Nephron (organoid): Measurements from ENCODE around the gene CMTM1.

ENCODE experiments used
- H3K27ac Mint-ChIP-seq, 3 experiments: 2 replicates each; pipeline ENCODE4 v1.8.0; 2020; ENCODE audit warnings: mixed read lengths in 3 of 3, mild to moderate bottlenecking in 2 of 3, moderate library complexity in 1 of 3
- H3K27me3 Mint-ChIP-seq: 2 replicates; pipeline ENCODE4 v1.8.0; 2021; ENCODE audit warnings: low read depth, mild to moderate bottlenecking, moderate library complexity, mixed read lengths
- H3K36me3 Mint-ChIP-seq: 2 replicates; pipeline ENCODE4 v1.8.0; 2020; ENCODE audit warnings: low read depth, mixed read lengths
- H3K4me1 Mint-ChIP-seq: 2 replicates; pipeline ENCODE4 v1.8.0; 2020; ENCODE audit warnings: mixed read lengths
- H3K4me3 Mint-ChIP-seq, 3 experiments: 2 replicates each; pipeline ENCODE4 v1.8.0; 2020; ENCODE audit warnings: mild to moderate bottlenecking in 3 of 3, mixed read lengths in 3 of 3, moderate library complexity in 2 of 3
- H3K9me3 Mint-ChIP-seq: 2 replicates; pipeline ENCODE4 v1.8.0; 2020; ENCODE audit warnings: mixed read lengths
- CTCF ChIP-seq, 3 experiments: fragments of 200-600 bp; sonication (generic); IDR thresholded peaks; one replicate each; pipeline ENCODE4 v1.5.0; 2021; ENCODE audit warnings: antibody characterized with exemption in 3 of 3; ENCODE audit not compliant: unreplicated experiment in 3 of 3

CMTM1 gene

GRCh38 chr16:66580605-66581209 lies 14.5 kb downstream of the CMTM1 start:
- H3K36me3 Mint-ChIP-seq: no peaks in the 10 kb centered on the region
- H3K27ac Mint-ChIP-seq: peak overlapping the region; percentile 72 to 81 (median 80)
- peak overlapping the region in 1 of 3 experiments; percentile 15 for H3K4me3 Mint-ChIP-seq
- peaks cover 34% of the 10 kb centered on the region for H3K4me1 Mint-ChIP-seq
- H3K9me3 Mint-ChIP-seq: no peaks in the 10 kb centered on the region
- no peak for TF ChIP-seq CTCF (IDR thresholded peaks at IDR 0.05; ENCODE audit: unreplicated experiment in 3 of 3)
- H3K27me3 Mint-ChIP-seq: peaks cover 5% of the 10 kb centered on the region

GRCh38 chr16:66581246-66581952 lies 15.2 kb downstream of the CMTM1 start:
- Mint-ChIP-seq H3K9me3 (no peaks in the 10 kb centered on the region), H3K4me1 (peaks cover 36% of the 10 kb centered on the region), H3K27ac (peak overlapping the region; percentile 72 to 81 (median 80)), H3K4me3 (no peak overlapping the region), H3K36me3 (no peaks in the 10 kb centered on the region), H3K27me3 (peaks cover 5% of the 10 kb centered on the region)
- no peak for TF ChIP-seq CTCF (IDR thresholded peaks at IDR 0.05; ENCODE audit: unreplicated experiment in 3 of 3)

GRCh38 chr16:66585481-66586239 lies 19.4 kb downstream of the CMTM1 start:
- Mint-ChIP-seq H3K27ac (peak overlapping the region; percentile 30 to 58 (median 43)), H3K36me3 (no peaks in the 10 kb centered on the region), H3K9me3 (no peaks in the 10 kb centered on the region), H3K4me1 (peaks cover 23% of the 10 kb centered on the region), H3K27me3 (no peaks in the 10 kb centered on the region), H3K4me3 (no peak overlapping the region)
- TF ChIP-seq CTCF (IDR thresholded peaks at IDR 0.05; ENCODE audit: unreplicated experiment in 3 of 3): no peak

GRCh38 chr16:66587881-66588600 lies 21.8 kb downstream of the CMTM1 start:
- Mint-ChIP-seq H3K4me1 (peaks cover 8% of the 10 kb centered on the region), H3K27ac (peak overlapping the region in 1 of 3 experiments; percentile 48), H3K36me3 (no peaks in the 10 kb centered on the region), H3K27me3 (no peaks in the 10 kb centered on the region), H3K4me3 (no peak overlapping the region), H3K9me3 (no peaks in the 10 kb centered on the region)
- no peak for TF ChIP-seq CTCF (IDR thresholded peaks at IDR 0.05; ENCODE audit: unreplicated experiment in 3 of 3)

GRCh38 chr16:66588981-66589713 lies 22.9 kb downstream of the CMTM1 start:
- H3K27me3 Mint-ChIP-seq: no peaks in the 10 kb centered on the region

More at GRCh38 chr16:66588981-66589713, 22.9 kb downstream of the CMTM1 start:
- peaks cover 8% of the 10 kb centered on the region for H3K4me1 Mint-ChIP-seq
- H3K4me3 Mint-ChIP-seq: no peak overlapping the region
- no peaks in the 10 kb centered on the region for H3K9me3 Mint-ChIP-seq
- peak overlapping the region in 1 of 3 experiments; percentile 43 for H3K27ac Mint-ChIP-seq
- no peaks in the 10 kb centered on the region for H3K36me3 Mint-ChIP-seq
- TF ChIP-seq CTCF (IDR thresholded peaks at IDR 0.05; ENCODE audit: unreplicated experiment in 3 of 3): peak in 2 of 3 experiments; percentile 12 to 20
